SJCRH30 (cell line): ENCODE measurements around the gene C22orf39. TPM values are rescaled to one million over a fixed set of nuclear protein-coding genes. Genes with fewer than 3 reads are reported as not detected.
A peak's percentile ranks its signal among the peaks of the same experiment; 100 is the strongest.

Experiments used
- DNase-seq, 2 experiments: peaks; one replicate each; pipeline ENCODE4 v3.0.0-alpha.2; 2015 to 2020
- H3K27ac ChIP-seq: fragments of 250-450 bp; sonication (Bioruptor Pico); 2 replicates; pipeline ENCODE4 v1.5.1; 2020; ENCODE audit warnings: mild to moderate bottlenecking, moderate library complexity
- H3K27me3 ChIP-seq: fragments of 250-450 bp; sonication (Bioruptor Pico); 2 replicates; pipeline ENCODE4 v1.5.1; 2020; ENCODE audit warnings: mild to moderate bottlenecking, moderate library complexity
- H3K36me3 ChIP-seq: fragments of 250-450 bp; sonication (Bioruptor Pico); 2 replicates; pipeline ENCODE4 v1.5.1; 2020; ENCODE audit warnings: mild to moderate bottlenecking, moderate library complexity
- H3K4me1 ChIP-seq: fragments of 250-450 bp; sonication (Bioruptor Pico); 2 replicates; pipeline ENCODE4 v1.5.1; 2020; ENCODE audit warnings: mild to moderate bottlenecking, moderate library complexity
- H3K4me3 ChIP-seq: fragments of 250-450 bp; sonication (Bioruptor Pico); 2 replicates; pipeline ENCODE4 v1.5.1; 2020; ENCODE audit warnings: mild to moderate bottlenecking, moderate library complexity
- H3K9me3 ChIP-seq: fragments of 250-450 bp; sonication (Bioruptor Pico); replicated peaks from 2 replicates; pipeline ENCODE4 v1.5.1; 2020; ENCODE audit warnings: mild to moderate bottlenecking, moderate library complexity
- total RNA-seq: library from RNA; depleted of rRNA; stranded (reverse); fragments of >200 nt; shearing (Covaris generic); gene quantifications from 2 replicates; pipeline ENCODE4 v1.2.3, GENCODE V29; 2014

C22orf39 gene
- total RNA-seq, 1 experiment from 2014 or later: 40.9 TPM

DNA sequence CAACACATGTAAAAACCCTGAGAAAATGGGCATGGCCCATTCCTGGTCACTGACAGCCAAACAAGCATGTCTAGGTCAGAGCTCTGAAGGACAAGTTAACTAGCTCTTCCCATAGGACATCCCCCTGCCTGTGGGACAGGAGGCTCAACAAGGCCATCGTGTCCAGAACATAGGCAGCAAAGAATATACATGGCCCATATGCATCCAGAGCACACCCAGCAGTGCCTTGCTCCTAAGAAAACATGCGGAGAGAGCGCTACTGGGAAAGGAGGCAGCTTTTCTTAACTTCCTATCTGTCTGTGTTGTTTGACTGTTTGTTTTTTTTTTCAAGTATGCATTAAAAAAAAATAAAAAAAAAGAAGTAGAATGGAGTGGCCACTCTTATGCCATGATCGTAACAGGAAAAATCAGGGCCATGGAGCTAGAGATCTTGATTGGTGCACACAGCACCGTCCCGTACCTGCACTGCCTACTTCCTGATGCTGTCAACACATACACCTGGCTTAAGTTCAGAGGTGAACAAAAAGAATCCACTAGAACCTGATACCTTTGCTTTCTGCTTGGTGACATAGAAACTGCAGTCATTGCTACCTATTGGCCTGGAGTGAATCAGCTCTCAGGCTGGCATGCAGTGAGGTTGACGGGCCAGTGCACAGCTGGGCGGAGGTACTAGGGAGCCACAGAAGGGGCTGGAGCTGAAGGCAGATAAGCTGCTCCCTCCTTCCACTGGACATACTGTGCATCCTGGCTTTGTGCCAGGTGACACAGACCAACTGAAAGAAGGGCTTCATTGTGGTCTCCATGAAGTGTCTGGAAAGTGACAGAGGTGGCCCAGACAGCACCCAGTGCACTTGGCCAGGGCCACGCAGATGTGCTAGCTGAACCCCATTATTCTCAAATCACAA lies 19.6 kb upstream of the C22orf39 start:
- Histone ChIP-seq H3K4me3 (no peak overlapping the region), H3K27me3 (no peaks in the 10 kb centered on the region), H3K27ac (no peak overlapping the region), H3K36me3 (peaks cover 62% of the 10 kb centered on the region), H3K4me1 (0 out of 2 replicates have a peak, but pooled peaks cover 3% of the 10 kb centered on the region), H3K9me3 (no peaks in the 10 kb centered on the region)
- DNase-seq: no peak

GRCh38 chr22:19466126-19466716 lies 18.7 kb upstream of the C22orf39 start:
- DNase-seq: no peak
- Histone ChIP-seq H3K9me3 (no peaks in the 10 kb centered on the region), H3K27me3 (no peaks in the 10 kb centered on the region), H3K36me3 (peaks cover 61% of the 10 kb centered on the region), H3K27ac (no peak overlapping the region), H3K4me1 (0 out of 2 replicates have a peak, but pooled peaks cover 3% of the 10 kb centered on the region), H3K4me3 (no peak overlapping the region)

GRCh38 chr22:19464975-19465374 lies 17.5 kb upstream of the C22orf39 start:
- Histone ChIP-seq H3K27me3 (no peaks in the 10 kb centered on the region), H3K4me3 (no peak overlapping the region), H3K27ac (no peak overlapping the region), H3K36me3 (peaks cover 61% of the 10 kb centered on the region), H3K9me3 (no peaks in the 10 kb centered on the region), H3K4me1 (0 out of 2 replicates have a peak, but pooled peaks cover 3% of the 10 kb centered on the region)
- no peak for DNase-seq

DNA sequence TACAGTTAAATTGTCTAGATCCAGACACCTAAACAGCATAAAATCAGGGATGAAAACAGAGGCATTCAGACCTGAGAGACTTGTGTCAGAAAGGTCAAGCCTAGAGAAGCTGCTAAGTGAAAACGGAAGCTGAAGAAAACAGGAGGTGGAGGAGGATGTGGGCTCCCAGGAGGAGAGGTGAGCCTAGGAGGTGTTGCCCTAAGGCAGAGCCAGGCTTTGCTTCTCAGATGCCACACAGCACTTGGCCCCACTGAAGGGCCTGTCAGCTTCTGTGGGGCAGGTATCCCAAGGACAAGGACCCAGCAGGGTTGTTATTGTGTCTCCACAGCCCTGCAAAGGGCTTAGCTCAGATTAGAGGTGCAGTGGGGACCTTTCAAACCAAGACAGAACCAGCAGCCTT lies 17.0 kb upstream of the C22orf39 start:
- Histone ChIP-seq H3K36me3 (peaks cover 57% of the 10 kb centered on the region), H3K4me1 (0 out of 2 replicates have a peak, but pooled peaks cover 3% of the 10 kb centered on the region), H3K9me3 (no peaks in the 10 kb centered on the region), H3K4me3 (no peak overlapping the region), H3K27ac (no peak overlapping the region), H3K27me3 (no peaks in the 10 kb centered on the region)
- no peak for DNase-seq

DNA sequence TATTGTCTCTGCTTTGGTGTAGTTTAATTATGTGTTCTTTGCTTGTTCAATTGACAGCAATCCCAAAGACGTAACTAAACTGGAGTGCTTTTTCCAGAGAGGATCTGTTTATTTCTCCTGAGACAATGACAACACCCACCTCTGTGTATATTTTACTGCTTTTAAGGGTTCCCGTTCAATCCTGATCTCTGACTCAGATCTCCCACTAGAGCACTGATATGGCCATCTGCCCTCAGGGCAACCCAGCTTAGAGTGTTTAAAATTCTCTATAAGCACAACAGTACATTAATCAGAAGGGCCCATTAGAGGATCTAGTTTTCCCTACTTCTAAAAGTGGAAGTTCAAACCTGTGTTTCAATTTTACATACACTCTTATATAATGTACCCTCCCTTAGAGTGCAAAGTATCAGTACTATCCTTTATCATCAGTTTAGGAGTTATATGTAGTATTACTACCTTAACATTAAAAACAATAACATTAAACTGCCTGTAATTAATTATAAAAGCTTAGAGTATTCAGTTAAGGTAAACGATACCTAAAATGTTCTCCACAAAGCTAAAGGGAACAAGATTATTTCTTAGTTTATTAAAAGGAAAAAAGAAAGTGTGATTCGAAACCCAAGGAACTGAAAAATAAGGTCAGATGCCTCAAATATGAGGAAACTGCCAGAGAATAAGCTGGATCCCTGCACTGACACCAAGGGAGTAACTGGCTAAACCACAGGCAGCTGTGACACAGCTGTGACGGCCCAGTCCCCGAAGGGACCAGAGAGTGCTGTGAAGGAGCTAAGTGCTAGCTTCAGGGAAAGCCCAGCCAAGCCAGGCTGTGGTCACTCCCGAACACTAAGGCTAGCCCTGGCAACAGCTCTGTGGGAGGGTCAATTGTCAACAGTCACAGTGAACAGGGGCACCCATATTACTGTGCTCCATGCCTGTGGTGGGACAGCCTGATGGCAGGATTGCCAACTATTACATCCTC lies 16.3 kb upstream of the C22orf39 start:
- H3K27me3 ChIP-seq: no peaks in the 10 kb centered on the region
- 0 out of 2 replicates have a peak, but pooled peaks cover 3% of the 10 kb centered on the region for H3K4me1 ChIP-seq
- no peaks in the 10 kb centered on the region for H3K9me3 ChIP-seq
- peak; percentile 18 to 23 for DNase-seq
- no peak overlapping the region for H3K27ac ChIP-seq
- no peak overlapping the region for H3K4me3 ChIP-seq
- peaks cover 50% of the 10 kb centered on the region for H3K36me3 ChIP-seq

DNA sequence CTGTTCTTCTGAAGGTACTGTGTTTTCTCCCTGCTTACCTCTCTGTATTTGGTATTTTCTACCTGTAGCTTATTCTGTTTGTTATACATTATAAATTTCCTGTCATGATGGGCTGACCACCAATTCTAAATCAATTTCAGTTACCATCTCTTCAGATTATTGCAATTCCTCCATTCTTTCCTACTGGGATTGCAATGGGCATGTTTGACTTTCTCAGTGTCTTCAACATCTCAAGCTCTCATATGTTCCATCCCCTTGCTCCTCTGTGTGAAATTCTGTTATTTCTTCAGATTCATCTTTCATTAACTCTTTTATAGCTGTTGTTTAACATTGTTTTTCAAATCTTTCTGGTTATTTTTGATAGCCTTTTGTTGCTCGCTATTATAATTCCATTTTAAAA lies 15.5 kb upstream of the C22orf39 start:
- Histone ChIP-seq H3K4me1 (0 out of 2 replicates have a peak, but pooled peaks cover 3% of the 10 kb centered on the region), H3K36me3 (peaks cover 46% of the 10 kb centered on the region), H3K9me3 (no peaks in the 10 kb centered on the region), H3K4me3 (no peak overlapping the region), H3K27ac (no peak overlapping the region), H3K27me3 (no peaks in the 10 kb centered on the region)
- no peak for DNase-seq

DNA sequence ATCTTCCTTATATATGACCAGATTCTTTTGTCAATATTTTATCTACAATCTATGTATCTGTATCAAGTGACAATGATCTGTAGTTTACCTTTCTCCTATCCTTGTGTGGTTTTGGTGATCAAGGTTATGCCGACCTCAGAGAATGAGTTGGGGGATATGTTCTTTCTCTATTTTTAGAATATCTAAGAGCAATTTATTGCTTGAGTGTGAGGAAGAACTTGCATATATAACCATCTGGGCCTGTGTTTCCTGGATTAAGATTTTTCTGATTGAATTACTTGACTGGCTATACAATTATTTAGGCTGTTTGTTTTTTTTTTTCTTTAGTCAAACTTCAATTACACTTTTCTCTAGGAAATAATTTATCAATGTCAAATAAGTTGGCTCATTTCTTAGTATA lies 14.0 kb upstream of the C22orf39 start:
- Histone ChIP-seq H3K4me3 (no peak overlapping the region), H3K27ac (no peak overlapping the region), H3K4me1 (0 out of 2 replicates have a peak, but pooled peaks cover 3% of the 10 kb centered on the region), H3K27me3 (no peaks in the 10 kb centered on the region), H3K9me3 (no peaks in the 10 kb centered on the region), H3K36me3 (peaks cover 42% of the 10 kb centered on the region)
- DNase-seq: no peak

- Histone ChIP-seq H3K27ac (no peak overlapping the region), H3K27me3 (no peaks in the 10 kb centered on the region), H3K4me1 (0 out of 2 replicates have a peak, but pooled peaks cover 3% of the 10 kb centered on the region), H3K4me3 (no peak overlapping the region), H3K9me3 (no peaks in the 10 kb centered on the region), H3K36me3 (peaks cover 45% of the 10 kb centered on the region)
- no peak for DNase-seq
Observed at GRCh38 chr22:19460036-19460435, 12.5 kb upstream of the C22orf39 start.

DNA sequence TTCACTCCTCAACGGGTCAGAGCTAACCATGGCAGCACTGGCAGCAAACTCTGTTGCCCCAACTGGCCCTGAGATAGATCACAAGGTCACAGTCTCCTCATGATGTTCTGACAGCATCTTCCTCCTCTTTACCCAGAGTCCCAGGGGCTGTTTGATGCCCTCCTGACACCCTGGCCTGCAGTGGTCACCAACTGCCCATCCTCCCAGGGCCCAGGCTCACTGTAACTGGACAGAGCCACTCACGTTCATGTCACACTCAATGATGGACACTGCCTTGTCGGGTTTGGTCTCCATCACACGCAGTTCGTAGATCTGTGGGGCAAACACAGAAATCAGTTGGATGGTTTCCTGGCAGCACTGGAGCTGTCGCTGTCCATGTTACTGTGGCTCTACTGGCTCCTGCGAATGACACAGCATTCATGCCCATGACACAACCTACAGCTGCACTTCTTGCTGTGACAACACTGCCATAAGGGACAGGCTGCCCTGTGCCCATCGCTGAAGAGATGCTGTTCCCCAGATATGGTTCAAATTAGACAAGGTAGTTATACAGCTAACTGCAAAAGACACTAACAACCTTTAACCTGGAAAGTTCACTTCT lies 10.4 kb upstream of the C22orf39 start:
- H3K9me3 ChIP-seq: no peaks in the 10 kb centered on the region
- peaks cover 46% of the 10 kb centered on the region for H3K36me3 ChIP-seq
- no peak overlapping the region for H3K27ac ChIP-seq

GRCh38 chr22:19456541-19456940 lies 9.0 kb upstream of the C22orf39 start:
- H3K27ac ChIP-seq: no peak overlapping the region

More for the DNA sequence above, 10.4 kb upstream of the C22orf39 start:
- H3K4me1 ChIP-seq: no peaks in the 10 kb centered on the region
- H3K4me3 ChIP-seq: no peak overlapping the region
- no peak for DNase-seq
- no peaks in the 10 kb centered on the region for H3K27me3 ChIP-seq

GRCh38 chr22:19455585-19456370 lies 8.3 kb upstream of the C22orf39 start:
- no peaks in the 10 kb centered on the region for H3K4me1 ChIP-seq
- no peak overlapping the region for H3K27ac ChIP-seq
- H3K27me3 ChIP-seq: no peaks in the 10 kb centered on the region
- no peak overlapping the region for H3K4me3 ChIP-seq
- H3K36me3 ChIP-seq: peaks cover 45% of the 10 kb centered on the region
- DNase-seq: no peak
- no peaks in the 10 kb centered on the region for H3K9me3 ChIP-seq

More at GRCh38 chr22:19456541-19456940, 9.0 kb upstream of the C22orf39 start:
- H3K27me3 ChIP-seq: no peaks in the 10 kb centered on the region
- H3K4me3 ChIP-seq: no peak overlapping the region
- no peaks in the 10 kb centered on the region for H3K4me1 ChIP-seq
- no peaks in the 10 kb centered on the region for H3K9me3 ChIP-seq
- no peak for DNase-seq
- peaks cover 47% of the 10 kb centered on the region for H3K36me3 ChIP-seq

DNA sequence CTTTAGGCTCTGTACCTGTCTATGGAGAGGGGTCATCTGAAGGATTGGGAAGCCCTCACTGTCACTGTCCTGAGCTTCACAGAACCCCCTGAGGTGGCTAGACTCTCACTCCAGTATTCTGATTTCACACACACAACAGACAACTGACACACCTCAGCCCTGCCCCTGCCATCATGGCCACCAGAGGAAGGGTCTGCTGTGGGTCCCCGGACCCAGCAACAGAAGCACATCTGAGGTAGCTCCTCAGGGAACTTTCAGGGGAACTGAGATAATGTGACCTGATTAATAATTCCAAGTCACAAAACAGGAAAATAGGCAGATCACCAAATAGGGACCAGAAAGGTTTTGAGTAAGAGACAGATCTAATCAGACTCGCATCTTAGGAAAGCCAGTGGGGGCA lies 7.5 kb upstream of the C22orf39 start:
- no peak overlapping the region for H3K27ac ChIP-seq
- peaks cover 45% of the 10 kb centered on the region for H3K36me3 ChIP-seq
- no peak overlapping the region for H3K4me3 ChIP-seq

DNA sequence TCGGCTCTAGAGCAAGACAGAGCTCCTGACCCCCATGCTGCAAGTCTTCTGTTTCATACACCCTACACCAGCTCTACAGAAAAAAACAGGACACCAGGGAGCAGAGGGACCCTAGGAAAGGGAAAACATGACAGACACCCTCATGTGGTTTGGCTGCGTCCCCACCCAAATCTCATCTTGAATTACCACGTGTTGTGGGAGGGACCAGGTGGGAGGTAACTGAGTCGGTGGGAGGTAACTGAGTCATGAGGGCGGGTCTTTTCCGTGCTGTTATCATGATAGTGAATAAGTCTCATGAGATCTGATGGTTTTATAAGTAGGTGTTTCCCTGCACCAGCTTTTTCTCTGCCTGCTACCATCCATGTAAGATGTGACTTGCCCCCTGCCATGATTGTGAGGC lies 6.6 kb upstream of the C22orf39 start:
- H3K4me3 ChIP-seq: no peak overlapping the region
- H3K27me3 ChIP-seq: no peaks in the 10 kb centered on the region
- no peaks in the 10 kb centered on the region for H3K9me3 ChIP-seq
- H3K27ac ChIP-seq: no peak overlapping the region
- H3K36me3 ChIP-seq: peaks cover 45% of the 10 kb centered on the region
- DNase-seq: no peak
- no peaks in the 10 kb centered on the region; the same call in 1 of the 2 replicates for H3K4me1 ChIP-seq

More for the DNA sequence above, 7.5 kb upstream of the C22orf39 start:
- Histone ChIP-seq H3K9me3 (no peaks in the 10 kb centered on the region), H3K4me1 (no peaks in the 10 kb centered on the region), H3K27me3 (no peaks in the 10 kb centered on the region)
- DNase-seq: no peak
